NCI-H1105 treated with DMSO at 0.1 percent for 48 hours (cell line): ENCODE measurements around the gene WHRN.

Experiments
- DNase-seq: peaks from one replicate; lab custom pipeline; 2025; lab: John Stamatoyannopoulos, UW

WHRN gene

DNA sequence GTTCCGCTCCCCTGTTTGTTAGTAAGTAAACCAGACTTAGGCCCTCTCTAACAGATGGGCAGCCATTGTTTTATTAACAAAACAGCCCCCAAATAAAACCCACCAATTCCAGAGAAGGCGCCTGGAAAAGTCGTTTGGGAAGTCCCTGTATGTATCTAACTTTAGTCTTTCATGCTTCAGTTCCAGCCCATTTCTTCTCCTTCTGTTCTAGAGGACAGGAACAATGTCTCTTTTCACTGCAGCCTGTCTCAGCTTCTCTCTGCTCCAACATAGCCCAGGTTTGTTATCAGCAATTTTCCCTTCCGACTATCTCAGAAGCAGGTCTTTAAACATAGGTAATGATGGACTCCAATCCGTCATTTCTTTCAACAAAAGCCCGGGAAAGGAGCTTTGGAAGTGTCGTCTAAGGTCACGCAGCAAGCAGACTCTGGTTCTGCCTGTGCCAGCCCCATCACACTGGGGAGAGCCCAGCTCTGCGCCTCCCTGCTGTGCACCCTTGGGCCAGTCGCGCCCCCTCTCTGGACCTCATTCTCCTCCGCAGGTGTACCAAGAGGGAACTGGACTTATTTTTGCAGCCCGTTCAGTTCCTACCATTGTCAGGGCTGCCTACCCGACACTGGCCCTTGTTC lies 107.9 kb downstream of the WHRN start:
- DNase-seq = no peak

DNA sequence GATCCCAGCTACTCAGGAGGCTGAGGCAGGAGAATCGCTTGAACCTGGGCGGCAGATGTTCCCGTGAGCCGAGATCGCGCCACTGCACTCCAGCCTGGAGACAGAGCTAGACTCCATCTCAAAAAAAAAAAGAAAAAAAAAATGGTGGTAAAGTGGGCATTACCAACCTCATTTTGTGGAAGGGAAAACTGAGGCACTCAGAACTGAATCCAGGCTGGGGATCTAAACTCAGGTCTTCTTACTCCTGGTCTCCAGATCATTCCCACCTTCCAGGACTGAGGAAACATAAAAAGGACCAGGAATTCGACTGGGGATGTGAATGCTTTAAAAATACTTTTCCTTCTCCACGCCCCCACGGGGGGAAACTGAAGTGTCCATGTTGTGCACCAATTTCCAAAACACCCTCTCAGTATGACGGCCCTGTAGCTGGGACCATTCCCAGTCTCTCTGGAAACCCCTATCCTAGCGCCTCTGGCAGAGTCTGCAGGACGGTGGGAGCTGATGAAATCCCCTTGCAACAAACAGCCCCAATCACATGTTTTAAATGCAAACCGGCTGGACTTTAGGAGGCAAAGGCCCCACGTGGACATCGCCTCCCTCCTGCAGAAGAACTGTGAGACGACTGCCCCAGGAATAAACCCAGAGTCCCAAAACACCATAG lies 108.6 kb downstream of the WHRN start:
- DNase-seq = no peak

DNA sequence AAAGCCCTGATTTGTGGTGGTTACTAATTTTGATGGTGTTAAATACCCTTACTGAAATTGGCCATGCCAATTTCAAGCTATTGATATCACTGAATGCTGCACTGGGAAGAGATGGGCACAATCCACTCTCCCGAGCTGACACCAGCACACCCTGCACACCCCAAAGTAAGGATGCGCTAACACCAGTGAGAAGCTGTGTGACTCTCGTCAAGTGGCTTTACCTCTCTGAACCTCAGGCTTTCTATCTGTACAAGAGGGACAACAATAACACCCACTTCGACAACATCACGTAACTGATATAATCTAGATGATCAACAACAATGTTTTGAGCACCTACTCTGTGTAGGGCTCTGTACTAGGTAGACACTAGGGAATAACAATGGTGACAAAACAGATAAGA lies 109.5 kb downstream of the WHRN start:
- DNase-seq = no peak

DNA sequence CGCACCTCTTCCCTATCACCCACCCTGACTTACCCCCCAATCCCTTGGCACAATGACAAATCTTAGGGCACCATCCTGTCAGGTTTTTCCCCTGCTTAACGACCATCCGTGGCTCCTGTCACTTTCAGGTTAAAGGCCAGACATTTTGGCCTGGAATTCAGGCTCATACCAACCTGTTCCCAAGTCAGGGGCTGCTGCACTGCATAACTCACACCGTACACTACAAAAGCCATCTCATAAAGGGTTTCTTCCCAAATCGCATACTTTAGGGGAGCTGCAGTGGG lies 110.0 kb downstream of the WHRN start:
- no peak for DNase-seq

DNA sequence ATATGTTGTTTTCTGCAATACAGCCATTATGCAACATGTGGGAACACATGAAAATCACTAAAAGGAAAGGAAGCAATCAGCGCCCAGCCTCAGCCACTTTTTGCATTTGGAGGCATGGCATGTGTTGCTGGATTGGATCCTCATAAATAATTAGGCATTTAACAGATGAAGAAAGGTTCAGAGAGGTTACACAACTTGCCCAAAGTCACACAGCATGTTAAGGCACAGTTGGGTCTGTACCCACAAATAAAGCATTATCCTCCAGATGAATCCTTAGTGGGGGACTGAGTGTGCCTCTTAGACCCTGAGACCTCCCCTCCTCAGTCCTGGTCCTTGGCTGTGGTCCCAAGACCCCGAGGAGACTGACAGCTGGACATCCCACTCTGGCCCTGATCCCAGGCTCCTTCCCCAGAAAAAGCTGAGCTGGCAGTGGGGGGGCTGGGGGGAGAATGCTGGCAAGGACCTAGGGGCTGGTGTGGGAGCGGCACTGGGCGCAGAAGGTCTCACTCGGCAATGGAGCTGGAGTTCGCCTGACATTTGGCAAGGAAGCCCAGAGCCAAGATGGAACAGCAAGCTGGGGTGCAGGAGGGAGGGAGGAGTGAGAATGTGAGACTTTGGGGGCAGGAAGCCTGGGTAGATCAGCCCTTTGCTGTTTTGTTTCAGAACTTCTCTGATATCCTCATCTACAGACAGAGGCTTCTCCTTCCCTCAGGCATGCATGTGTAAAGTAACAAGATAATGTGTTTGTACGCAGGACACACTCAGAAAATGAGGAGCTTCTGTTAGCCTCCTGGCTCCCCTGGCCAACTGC lies 110.5 kb downstream of the WHRN start:
- DNase-seq = no peak

DNA sequence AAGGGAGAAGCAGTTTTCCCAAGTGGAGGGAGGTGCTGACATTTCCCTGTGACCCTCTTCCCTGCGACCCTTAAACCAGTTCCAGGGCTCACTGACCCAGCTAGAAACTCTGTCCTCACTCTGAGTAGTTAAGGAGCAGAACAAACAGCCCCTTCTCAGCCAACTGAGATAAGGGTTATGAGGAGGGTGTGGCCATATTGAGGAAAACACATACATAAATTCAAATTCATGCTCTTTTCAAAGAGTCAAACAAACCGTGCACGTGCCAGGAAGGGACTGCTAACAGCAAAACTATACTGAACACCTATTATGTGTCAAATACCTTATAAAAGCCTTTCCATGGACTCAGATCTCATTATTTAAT lies 112.5 kb downstream of the WHRN start:
- DNase-seq = no peak

DNA sequence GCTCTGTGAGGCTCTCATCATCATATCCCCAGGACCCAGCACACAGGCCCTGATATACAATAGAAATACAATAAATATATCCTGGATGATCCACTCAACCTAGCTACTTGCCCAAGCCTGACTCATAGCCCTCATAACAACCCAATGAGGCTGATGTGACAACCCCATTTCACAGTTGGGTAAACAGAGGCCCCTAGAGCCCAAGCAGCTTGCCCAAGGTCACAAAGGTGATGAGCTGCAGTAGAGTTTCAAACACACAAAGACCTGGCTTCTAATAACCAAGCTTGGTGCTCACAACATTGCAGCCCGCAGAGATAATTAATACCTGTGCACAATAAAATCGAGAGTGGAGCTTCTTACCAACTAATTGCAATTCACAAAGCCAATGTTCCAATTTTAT lies 114.3 kb downstream of the WHRN start:
- no peak for DNase-seq

DNA sequence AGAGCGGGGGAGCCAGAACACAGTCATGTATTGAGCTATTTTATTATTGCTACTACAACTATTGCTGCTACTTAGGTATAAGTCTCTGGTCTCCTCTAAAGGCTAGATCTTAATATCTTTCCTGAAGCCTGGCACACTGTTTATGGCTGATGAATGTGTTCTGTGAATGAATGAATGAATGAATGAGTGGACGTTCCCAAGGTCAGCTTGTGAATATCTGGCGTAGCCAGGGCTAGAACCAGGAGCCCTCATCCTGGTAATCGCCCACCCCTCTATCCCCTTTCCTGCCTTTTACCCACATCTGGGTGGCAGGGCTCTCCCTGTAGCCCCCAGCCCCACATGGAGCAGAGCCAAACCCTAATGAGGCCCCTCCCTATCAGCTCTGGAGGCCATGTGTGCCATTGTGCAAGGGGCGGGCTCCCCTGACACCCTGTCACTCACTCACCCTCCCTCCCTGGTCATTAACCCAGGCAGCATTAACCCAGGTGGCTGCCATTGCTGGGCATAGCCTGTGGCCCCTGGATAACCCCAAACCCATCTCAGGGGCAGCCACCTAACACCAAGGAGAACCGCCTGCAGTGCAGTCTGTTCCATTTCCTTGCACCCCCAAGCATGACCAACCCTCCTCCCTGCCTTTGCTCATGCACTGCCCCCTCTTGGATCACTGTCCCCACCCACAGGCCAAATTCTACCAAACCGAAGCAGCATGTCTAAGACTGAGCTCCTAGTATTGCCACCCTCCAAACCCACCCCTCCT lies 115.5 kb downstream of the WHRN start:
- no peak for DNase-seq

DNA sequence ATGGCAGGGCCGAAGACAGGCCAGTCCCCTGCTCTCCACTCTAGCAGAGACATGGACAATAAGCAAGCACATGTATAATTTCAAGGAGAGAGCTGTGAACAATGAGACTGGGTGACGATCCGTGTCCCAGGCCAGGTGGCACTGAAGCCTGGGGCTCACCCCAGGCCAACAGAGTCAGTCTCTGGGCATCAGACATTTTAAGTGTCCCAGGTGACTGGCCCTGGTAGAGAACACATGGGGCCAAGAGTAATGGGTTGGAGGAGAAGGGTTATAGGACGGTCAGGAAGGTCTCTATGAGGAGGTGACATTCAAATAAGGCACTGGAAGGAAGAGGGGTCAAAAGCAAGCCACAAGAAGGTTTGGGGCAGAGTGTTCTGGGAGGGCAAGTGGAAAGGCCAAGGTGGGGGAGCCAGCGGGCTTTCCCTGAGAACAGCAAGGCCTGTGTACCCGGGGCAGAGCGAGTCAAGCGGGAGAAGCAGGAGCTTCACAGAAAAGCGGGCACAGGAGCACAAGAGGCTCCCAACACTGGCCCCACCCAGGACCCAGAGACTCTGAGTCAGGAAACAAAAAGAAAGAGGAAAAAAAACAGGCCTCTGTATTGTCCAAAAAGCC lies 116.4 kb downstream of the WHRN start:
- DNase-seq = no peak

DNA sequence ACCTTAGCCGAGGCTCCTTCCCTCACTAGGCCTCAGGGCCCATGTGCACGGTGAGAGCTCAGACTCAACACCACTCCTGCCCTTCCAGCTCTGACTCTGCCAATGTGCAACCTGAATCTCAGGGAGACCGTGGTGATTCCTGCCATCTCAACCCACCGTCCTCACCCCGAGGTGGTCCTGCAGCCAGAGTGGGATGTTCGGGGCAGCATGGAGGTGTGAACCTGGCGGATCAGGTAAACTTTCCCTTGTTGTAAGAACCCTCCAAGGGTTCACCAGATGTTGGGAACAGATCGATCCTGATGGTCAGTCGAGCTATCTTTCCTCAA lies 117.0 kb downstream of the WHRN start:
- no peak for DNase-seq

DNA sequence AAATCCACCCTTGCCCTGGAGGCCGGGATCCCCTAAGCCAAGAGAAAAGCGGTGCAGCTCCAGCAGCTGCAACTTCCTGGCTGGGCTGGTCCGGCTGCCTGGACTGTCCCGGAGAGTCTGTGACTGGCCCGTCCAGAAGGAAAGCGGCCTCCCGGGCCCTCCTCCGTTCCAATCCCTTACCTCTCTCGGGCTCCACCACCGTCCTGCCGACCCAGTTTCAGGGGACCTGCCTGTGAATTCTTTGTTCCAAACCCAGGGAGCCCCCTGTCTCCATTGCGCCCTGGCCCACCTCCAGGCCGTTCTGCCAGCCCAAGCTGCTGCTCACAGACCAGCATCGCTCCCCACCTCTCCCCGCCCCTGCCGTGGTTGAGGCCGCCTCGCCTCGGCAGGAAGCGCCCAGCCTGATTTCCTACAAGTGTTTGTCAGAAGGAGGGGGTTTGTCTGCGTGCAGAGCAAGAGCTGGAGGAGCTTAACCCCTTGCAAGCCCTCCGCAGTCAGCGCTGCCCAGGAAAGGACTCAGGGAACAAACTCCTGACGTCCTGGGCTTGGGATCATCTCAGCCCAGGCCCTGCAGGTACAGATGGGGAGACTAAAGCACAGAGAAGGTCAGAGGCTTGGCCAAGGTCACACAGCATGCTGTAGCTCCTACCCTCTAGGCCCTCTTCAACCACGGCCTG lies 117.5 kb downstream of the WHRN start, which contains the start of gene AKNA:
TSS of gene AKNA (minus strand) at position 303 of the 677 bp plus-strand sequence. CDS start 6,649 bp downstream, outside the sequence.
- no peak for DNase-seq

DNA sequence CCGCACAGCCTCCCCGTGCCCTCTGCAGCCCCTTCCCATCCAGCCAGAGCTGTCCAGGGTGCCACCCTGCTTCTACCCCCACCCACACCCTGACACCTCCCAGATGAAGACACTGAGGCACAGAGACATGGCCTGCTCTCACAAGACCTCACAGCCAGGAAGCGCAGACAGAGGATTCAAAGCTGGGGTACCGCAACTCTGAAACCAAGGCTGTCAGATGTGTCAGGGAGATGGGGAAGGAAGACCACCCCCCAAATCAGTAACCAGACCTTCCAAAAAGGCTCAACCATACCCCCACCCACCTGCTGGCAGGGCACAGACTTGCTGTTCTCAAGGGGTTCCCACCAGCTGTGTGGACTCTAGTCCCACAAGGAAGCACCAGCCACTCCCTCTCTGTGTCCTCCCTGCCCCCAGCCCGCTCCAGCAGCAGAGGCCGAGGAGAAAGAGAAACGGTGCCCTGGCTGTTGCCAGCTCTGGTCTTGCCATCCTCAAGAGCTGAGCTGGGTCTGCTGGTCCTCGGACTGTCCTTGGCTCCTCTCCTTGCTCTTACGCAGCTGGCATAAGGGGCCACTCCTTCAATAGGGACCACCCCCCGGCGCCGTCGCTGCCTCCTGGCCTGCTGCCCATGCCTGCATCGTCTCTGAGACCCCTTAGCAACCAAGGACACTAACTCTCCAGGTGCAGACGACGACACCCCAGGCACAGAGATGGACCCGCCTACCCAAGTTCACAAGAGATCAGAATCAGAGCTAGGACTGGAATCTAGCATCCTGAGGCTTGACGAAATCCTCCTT lies 118.2 kb downstream of the WHRN start:
- no peak for DNase-seq

DNA sequence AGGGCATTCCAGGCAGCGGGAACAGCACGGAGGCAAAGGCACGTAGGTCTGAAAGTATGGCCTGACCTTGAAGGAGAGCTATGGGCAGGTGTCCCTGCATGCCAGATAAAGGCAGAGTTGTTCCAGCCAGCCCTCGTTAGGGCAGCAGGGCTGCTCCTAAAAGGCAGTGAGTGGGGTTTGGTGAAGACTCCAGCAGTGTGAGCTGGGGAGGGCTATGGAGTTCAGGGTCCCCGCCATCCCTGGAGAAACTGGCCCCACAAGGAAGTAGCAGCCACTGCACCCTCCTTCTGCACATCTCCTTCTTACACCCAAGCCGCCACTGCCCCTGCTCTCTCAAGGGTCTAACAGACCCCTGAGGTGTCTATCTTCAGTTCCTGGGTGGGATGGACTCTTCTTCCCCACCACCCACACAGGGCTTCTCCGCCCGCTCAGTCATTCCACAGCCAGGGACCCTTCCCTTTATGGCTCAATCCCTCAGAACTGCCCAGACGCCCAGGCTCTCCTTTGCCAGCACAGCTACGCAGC lies 118.8 kb downstream of the WHRN start:
- DNase-seq = no peak

DNA sequence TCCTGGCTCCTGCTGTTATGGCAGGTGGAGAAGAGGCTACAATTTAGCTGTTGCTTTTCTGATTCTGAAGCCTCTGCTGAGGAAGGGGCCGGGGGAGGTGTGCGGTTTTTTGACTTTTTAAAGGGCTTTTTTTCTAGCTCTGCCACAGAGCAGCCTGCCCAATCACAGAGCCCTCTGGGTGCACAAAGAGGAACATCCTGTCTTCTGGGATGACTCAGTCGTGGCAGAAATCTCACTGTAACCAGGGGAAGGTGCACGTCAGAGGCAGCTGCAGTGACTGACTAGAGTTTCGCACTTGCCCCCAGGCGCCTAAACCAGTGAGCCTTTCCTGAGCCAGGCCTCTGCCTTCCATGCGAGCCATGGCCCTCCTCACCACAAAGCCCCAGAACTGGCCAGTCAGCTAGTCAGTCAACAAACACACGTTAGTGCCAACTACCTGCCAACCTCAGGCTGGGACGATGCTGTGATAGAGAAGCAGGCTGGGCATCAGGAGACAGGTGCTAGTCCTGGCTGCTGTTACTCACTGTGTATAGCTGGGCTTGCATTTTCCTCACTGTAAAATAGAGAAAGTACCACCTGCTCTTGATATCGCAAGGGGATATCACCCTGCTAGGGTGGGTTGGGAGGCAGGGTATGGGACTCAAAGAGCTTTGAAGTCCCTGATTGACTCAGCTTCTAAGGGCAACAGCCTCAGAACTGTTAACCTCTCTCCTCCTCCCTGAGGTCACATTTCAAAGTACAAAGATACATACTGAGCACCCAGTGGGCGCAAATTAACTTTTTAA lies 119.7 kb downstream of the WHRN start:
- DNase-seq = no peak

DNA sequence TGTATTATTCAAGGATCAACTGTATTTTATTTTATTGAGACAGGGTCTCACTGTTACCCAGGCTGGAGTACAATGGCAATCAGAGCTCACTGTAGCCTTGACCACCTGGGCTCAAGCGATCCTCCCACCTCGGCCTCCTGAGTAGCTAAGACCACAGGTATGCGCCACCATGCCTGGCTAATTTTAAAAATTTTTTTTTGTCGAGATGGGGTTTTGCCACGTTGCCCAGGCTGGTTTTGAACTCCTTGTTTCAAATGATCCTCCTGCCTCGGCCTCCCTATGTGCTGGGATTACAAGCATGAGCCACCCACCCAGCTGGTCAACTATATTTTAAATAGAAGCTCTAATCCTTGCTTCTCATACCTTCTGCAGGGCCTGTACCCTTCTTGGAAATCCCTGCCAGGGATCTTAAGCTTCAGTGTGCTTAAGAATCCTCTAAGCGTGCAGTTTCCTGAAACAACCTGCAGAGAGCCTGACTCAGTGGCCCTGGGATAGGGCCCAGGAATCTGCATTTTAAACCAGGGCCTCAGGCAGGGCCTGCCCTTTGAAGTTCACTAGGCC lies 120.4 kb downstream of the WHRN start:
- no peak for DNase-seq

DNA sequence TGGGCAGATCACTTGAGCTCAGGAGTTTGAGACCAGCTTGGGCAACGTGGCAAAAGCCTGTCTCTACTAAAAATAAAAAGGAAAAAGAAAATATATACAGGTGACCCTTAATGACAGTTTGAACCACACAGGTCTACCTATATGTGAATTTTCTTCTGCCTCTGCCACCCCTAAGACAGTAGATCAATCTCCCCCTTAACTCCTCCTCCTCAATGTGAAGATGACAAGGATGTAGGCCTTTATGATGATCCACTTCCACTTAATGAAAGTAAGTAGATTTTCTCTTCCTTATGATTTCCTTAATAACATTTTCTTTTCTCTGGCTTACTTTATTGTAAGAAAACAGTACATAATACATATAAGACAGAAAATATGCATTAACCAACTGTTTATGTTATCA lies 120.9 kb downstream of the WHRN start:
- no peak for DNase-seq

DNA sequence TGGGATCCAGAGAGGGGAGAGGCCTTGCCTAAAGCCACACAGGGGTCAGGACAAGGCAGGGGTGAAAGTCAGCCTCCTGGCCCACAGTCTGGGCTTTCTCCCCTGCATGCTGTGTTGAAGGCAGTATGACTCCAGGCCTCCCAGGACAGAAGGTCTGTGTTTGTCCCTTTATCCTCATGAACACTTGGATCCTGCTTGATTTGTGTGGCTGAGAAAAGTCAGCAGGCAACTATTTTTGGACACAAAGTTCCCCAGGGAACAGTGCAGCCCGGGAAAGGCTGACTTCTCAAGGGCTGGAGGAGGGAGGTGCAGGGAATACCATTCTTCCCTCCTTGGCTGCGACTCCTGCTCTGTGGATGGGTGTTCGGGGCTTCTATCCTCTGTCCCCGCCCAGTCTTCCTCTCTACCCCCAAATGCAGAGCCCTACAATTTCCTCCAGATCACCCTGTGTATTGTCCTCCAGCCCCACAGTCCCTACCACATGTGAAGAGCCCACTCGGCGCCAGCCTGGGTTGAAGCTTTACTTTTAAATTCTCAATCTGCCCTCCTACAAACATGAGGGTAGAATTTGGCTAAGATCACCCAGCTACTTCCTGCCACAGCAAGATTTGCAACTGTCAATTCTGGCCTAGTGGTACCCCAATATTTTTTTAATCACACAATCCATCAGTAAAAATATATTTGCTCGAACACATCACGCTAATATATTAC lies 121.6 kb downstream of the WHRN start:
- DNase-seq = no peak

DNA sequence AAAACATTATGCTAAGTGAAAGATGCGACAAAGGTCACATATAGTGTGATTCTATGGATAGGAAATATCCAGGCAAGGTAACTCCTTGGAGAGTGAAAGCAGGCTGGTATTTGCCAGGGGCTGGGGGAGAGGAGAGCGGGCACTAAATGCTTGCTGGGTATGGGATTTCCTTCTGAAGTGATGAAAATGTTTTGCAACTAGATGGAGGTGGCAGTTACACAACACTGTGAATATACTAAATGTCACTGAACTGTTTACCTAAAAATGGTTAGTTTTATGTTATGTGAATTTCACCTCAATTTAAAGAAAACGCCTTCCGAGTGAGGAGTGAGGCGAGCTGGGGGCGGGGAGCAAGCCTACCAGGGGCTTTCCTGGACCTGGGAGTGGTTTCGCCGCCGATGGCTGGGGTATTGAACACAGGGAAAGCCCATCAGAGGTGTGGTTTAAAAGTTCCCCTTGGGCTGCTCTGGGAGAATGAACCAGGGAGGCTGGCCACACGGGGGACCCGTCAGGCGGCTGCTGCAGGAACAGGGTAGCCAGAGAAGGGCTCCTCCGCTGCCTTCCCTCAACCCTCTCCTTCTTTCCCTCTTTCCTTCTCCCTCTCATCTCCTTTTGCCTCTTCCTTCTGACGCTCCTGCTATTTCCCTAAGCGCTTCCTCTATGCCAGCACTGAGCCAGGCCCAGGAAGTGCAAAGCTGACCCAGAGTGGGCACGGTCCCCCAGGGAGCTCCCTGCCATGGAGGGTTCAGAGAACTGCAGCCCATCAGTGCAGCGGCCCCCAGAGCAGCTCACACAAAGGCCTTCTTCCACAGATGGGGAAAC lies 122.4 kb downstream of the WHRN start:
- DNase-seq = no peak
